H4 (cell line): ENCODE measurements around the gene EML6. TPM values are rescaled to one million over a fixed set of nuclear protein-coding genes. Genes with fewer than 3 reads are reported as not detected.
"Not testable (repeated sequence)": the region's sequence is repeated elsewhere in the genome, so short reads cannot be mapped to it uniquely, and the experiment has no call there.

ENCODE experiments used
- DNase-seq: peaks from one replicate; pipeline ENCODE4 v3.0.0-alpha.2; 2015; ENCODE audit warnings: low spot score
- total RNA-seq: library from RNA; depleted of rRNA; stranded (reverse); fragments of >200 nt; shearing (Covaris generic); gene quantifications from 2 replicates; pipeline ENCODE4 v1.2.3, GENCODE V29; 2014

EML6 gene
- total RNA-seq, 1 experiment from 2014 or later = 2.9 TPM

DNA sequence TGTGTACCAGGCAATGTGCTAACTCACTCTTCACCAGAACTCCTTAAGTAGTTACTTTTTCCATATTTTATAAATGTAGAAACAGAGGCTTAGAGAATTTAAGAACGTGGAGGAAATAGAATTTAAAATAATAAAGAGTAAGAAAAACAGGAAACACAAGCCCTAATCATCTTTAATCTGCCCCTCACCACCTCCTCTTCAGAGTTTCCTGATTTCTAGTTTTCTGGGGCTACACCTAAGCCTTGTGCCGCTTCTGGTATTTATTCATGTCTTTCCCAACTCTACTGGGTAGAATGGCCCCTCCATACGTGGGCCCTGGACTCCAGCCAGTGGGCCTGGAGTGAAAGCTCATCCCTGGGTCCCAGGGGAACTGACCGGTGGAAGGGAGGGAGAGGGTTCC, 241.4 kb downstream of the EML6 start:
- DNase-seq = no peak

DNA sequence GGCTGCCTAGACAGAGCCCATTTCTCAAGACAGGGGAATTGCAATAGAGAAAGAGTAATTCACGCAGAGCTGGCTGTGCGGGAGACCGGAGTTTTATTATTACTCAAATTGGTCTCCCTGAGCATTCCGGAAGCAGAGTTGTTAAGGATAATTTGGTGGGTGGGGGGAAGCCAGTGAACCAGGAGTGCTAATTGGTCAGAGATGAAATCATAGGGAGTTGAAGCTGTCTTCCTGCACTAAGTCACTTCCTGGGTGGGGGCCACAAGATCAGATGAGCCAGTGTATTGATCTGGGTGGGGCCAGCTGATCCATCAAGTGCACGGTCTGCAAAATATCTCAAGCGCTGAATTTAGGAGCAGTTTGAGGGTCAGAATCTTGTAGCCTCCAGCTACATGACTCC, 242.0 kb downstream of the EML6 start:
- no peak for DNase-seq

DNA sequence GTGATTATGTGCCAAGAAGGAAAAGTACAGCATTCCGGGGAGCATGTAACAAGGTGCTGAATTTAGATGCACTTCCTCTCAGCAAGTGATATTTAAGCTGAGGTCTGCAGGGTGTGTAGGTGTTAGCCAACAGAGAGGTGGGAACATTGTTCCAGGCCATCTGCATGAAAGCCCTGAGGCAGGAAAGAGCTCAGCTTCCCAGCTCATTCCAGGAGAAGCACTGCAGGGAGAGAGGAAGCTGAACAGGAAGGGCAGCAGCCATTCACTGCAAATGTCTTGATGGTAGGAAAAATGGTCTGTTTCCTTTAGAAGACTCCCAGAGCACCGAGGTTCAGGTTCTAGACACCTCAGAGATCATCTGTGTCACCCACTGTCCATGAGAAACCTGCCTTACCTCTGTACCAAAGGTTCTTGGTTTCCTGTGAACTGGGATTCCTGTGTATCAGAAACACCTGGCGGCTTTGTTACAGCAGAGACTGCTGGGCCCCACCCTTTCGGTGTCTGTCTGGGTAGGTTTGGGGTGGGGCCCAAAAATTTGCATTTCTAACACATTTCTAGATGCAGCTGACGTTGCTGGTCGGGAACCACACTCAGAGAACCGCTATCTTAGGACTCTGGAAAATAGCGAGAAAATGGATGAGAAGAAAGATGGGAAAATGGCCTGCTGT, 242.8 kb downstream of the EML6 start:
- DNase-seq = no peak

DNA sequence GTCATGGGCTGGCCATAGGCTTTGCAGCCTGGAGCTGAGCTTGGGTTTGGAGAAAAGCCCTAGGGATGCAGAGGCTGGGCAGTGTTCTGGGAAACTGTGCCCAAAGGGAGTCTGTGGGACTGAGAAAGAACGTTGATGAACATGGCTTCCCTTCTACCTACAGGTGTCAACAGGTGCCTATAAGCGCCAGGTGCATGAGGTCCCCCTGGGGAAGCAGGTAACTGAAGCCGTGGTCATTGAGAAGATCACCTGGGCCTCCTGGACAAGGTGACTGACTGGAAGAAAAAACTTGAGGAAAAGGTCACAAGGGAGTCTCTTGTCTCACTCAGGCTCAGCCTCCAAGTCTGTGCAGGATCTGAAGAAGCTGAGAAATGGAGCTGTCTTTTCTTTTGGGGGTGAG, 243.4 kb downstream of the EML6 start:
- DNase-seq = no peak

DNA sequence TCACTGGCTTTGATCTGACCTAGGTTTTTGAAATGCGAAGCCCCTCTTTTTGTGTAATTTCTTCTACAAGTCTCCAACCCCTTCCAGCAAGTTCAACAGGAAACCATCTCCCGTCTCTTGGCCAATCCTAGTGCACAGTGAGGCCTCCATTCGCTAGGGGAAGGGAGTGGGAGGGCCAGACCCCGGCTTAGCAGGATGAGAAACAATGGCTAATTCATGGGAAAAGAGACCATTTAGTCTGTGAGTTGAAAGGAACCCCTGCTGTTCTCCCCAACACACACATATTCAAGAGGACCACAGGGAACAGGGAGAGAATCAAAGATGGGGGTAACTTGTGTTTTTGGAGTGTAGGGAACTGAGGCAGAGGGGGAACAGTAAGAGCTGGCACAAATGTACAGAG, 243.8 kb downstream of the EML6 start:
- DNase-seq = no peak

DNA sequence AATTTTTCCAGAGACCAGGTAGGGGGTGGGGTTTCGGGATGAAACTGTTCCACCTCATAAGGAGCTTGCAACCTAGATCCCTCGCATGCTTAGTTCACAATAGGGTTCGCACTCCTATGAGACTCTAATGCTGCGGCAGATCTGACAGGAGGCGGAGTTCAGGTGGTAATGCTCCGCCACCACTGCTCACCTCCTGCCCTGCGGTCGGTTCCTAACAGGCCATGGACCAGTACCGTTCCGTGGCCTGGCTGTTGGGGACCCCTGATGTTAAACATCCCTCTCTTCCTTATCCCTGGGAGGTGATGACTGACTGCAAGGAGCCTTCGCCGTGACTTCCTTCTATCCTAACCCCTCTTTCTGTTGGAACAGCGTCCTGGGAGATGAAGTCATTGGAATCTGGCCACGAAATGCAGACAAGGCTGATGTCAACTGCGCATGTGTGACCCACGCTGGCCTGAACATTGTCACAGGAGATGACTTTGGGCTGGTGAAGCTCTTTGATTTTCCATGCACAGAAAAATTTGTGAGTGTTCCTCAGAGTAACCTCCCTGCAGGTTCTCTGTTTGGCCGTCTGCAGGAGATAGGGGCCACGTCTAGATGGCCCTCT, 244.4 kb downstream of the EML6 start:
- no peak for DNase-seq

DNA sequence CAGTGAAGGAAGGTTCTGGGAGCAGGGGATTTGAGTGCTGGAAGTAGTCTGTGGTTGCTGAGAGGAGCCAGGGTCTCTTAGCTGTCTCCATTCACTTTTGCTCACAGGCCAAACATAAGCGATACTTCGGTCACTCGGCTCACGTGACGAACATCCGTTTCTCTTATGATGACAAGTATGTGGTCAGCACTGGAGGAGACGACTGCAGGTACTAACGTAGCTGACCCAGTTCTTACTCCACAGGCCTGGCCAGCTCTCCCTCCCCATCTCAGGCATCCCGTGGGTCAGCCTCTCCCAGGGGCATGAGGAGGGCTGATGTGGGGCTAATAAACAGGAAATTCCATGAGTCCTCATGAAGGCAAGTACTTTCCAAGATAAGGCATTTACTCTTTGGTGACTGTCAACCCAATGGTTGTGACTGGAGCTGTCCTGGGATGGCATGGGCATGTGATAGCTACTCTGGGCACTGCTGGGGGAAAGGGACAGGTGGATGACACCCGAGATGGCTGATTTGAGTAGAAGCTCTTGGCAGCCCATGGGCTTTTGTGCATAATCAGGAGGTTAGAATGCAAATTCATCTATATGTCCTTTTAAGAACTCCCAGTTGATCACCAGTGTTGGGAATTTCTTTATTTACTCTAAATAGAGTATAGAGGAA, 245.2 kb downstream of the EML6 start:
- DNase-seq = no peak

DNA sequence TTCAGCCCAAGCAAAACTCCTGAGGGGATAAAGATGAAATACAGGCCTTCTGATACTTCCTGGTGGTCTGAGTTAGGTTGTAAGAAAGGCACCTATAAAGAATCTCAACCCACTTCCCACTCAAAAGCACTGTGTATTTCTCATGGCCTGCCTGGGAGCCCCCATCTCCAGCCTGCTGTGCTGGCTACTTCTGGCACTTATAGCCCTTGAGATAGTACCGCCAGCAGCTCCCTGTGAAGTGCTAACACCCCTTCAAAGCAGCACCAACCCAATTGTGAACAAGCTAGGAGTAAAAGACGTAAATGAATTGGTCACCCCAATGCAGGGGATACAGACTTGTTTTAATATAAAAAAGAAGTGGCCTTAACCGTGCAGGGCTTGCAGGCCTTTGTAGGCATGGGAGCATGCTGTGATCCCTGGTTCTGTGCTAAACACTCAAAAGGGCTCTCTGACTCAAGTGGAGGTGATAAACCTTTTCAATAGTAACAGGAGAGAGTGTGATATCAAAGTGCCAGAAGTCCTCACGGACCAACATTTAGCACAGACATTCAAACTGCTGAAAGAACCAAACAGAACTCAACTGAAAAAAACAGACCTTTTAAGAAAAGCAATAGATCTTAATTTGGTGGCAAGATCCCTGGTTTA, 246.0 kb downstream of the EML6 start:
- DNase-seq = no peak

DNA sequence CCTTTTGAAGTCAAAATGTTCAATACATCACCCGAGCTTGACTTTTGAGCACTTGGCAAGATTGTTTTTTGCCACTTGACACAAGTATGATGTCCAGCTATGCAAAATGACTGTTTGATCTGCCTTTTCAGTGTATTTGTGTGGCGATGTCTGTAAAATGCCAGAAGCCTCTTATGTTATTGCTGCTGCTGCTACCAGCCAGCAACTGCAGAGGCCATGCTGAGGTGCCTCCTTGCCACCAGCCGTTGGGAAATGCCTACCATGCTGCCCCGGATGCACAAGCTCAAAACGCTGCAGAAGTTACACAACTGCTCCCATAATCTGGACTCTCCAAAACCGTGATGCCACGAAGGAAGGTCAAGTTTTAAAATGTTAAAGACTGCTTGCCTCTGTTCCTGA, 246.5 kb downstream of the EML6 start:
- no peak for DNase-seq

DNA sequence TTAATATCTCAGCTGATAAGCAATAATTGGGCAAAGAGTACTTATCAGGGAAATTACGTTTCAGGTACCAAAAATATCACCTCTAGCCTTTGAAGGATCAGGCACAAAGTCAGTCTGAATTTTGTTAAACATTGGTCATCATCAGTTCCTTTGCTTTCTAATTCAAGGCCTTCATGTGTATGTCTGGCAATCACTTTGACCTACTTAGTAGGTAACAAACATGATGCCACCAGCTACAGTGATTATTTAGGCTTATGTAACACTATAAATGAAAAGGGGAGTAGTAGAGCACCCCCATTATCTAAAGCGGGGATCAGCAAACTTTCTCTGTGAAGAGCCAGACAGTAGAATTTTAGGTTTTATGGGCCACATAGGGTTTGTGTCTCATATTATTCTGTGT, 251.7 kb downstream of the EML6 start:
- DNase-seq = no peak

DNA sequence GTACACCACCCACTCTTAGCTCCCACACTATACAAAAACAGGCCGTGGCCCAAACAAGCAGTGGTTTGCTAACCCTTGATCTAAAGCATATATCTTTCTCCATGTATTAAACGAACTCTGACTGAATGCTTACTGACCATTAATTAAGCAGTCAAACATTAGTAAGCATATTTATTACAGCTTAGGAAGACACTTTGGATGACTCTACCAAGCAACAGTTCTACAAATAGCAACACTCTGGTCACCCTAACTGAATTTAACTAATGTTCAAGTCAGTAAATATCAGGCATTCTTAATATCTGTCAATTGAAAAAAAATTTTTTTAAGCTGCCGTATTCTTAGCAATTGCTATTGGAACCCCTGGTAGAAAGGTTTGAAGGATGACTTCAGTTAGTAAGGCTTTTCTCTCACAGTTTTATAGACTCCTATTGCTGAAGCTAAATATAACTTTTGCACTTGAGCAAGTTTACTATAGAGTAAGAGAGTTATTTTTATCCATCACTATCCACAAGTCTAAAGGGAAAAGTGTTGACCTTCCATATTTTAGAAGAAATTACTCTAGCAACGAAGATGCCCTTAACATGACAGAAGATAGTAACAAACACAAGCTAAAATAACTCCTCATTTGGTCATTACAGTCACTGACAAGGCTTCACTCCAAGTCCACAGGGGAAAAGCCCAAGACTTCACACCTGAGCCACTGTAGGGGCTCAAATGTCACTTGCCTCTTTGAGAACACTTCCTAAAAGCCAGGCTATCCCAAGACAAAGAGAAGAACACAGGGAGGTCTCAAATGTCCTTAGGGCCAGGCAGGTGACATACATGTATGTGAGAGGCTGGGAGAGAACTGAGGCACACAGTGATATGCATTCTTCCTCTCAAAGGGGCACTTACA, 252.4 kb downstream of the EML6 start:
- no peak for DNase-seq

DNA sequence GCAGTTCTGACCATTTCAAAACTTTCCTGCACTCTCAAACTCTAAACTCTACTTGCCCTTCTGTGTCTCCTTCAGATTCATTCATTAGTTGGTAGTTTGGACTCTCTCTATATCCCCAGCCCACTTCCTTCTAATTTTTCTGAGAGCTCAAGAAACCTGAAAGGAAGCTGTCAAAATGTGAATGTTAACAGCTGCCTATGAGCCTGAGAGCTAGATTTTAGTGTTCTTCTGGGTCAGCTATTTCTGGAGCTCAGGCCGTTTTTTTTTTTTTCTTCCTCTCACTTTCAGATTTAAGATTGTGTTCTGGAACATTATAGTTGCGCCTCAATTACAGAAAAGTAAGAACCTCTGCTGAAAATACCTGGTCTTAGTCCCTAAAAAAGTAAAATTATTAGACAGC, 253.7 kb downstream of the EML6 start:
- DNase-seq = no peak

DNA sequence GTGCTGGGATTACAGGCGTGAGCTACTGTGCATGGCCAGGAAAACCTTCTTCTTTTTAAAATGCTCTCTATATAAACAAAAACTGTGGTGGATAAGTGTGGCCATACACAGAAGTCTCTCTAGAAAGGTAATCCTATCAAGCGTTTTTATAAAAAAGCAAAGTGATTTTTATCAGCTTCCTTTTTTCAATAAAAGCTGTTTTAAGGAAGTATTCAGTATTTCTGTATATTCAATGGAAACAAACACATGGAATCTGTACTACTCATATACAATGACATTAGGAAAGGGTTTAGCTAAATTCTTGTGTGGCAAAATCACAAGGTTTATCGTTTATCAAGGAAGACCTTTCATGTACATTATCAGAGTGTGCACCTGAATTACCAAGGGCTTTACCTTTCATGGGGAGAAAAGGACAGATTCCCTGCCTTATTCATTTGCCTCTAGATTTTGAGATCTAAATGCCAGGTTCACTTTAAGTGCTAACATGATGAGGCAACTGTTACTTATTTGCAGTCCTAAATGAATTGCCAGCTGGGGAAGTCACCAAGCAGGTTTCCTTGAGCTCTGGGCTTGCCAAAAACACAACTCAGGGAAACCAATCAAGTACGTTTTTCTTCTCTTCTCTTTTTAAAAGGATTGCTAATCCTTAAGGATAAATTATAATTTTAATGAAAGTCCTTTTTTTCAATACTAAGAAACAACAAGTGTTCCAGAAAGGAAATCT, 256.0 kb downstream of the EML6 start:
- no peak for DNase-seq

DNA sequence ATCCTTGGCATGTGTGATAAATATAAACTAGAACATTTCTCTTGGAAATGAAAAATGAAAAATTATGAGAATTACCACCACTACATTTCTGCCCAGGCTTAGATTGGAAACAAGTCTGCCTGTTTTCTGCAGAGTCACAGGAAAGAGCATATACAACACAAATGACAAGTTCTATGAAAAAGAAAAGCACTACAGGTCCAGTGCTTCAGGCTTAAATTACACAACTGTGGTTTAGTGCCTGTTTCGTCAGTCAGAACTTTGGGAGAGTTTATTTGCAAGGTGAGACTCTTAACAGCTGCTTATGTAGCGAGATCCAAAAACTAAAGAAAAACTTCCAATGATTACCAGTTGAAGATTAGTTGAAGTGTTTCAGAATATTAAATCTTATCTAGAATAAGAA, 257.9 kb downstream of the EML6 start:
- DNase-seq = no peak

DNA sequence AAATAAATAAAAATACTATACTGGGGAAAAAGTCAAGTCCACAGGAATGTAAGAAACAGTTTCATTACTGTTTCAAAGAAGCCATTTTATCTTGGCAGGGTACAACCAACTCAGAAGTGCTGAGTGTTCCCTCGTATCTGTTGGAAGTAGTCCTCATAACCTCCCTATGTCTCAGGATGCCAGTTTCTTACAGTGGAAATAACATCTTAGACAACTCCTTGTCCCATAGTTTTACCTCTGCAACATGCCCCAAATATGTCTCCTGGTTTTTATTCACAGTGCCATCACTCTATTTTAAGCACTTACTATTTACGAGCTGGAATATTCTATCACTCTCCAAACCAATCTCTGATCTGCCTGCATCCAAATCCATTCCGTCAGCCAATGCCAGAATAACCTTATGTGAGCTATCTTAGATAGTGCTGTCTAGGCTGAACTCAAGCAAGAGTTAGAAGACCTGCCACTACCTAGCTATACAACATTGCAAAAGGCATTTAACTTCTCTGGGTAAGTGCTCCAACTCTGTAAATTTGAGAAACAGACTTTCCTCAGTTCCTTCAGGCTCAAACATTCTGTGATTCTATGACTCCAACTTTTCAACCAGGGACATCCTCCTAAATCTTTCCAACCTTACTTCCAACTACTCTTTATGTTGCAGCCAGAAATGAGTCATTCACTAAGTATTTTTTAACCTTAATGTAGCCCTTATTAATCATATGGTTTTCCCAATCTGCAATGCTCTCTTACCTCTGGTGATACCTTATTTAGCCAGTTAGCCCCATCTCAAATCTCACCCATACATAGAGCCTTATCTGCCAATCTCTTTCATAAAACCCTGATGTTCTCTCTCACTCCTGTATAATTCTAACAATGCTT, 260.1 kb downstream of the EML6 start:
- DNase-seq = no peak

DNA sequence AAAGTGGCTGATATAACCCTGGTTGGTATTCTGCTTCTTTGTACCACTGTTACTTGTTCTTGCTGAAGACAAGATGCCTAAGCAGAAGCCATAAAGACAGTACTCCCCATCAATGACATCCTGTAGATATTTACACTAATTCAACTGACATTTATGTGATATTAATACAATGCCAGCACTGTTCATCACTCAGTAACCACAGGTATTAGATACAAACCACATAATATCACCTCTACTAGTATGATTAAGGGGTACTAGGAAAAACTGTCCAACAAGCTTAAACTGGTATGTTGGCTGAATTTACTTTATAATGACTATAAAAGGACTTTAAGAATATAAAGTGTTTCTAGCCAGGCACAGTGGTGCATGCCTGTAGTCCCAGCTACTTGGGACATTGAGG, 261.0 kb downstream of the EML6 start:
- DNase-seq = no peak

DNA sequence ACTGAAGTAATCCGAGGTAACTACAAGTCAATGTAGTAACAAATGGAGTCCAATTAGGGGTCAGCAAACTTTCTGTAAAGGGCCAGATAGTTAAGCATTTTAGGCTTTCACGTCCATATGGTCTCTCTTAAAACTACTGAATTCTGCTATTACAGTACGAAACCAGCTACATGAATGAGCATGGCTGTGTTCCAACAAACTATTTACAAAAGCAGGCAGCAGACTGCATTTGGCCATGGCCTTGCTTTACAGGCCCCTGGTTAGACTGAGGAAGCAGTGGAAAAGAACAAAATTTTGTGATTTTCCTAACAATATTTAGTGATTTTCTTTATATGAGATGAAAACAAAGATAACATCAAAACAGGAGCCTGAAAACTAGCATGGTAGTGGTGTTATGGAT, 262.8 kb downstream of the EML6 start:
- no peak for DNase-seq

DNA sequence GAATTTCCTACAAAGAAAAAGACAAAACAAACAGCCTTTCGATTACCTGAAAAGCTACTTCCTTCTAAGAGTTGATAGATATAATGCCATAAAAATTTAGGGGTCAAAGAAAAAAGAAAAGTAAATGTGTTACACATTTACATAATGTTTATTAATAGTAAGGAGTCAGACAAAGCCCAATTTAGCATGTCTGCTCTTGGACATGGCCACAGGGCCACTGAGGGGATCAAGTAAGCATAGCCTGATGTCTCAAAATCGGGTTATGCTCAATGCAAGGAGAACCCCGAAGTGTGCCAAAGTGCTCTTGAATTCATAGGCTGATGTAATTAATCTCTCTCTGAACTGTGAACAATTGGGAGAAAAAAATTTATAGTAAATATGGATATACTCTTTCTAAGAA, 265.1 kb downstream of the EML6 start:
- DNase-seq = no peak

DNA sequence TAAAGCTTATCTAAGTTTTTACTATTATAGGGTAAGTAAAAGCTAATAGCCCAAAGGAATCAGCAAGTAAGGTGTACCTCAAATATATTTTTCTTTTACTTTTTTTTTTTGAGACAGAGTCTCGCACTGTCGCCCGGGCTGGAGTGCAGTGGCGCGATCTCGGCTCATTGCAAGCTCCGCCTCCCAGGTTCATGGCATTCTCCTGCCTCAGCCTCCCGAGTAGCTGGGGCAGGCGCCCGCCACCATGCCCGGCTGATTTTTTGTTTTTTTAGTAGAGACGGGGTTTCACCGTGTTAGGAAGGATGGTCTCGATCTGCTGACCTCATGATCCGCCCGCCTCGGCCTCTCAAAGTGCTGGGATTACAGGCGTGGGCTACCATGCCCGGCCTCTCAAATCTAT, 267.2 kb downstream of the EML6 start:
- not testable (repeated sequence) for DNase-seq

DNA sequence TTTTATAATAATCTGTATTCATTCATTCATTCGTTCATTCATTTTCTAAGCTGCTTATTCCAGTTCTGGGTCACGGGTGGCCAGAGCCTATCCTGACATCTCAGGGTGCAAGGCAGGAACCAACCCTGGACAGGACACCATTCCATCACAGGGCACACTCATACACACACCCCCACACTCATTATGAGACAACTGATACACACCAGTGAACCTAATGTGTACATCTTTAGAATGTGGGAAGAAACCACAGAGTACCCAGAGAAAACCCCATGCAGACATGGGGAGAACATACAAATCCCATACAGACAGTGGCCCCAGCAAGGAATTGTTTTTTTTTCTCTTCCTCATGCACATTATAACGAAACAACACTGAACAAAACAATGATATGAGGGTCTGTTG, 272.1 kb downstream of the EML6 start:
- DNase-seq = no peak
